Measurements from ENCODE around the gene RAB5B. TPM values are rescaled to one million over a fixed set of nuclear protein-coding genes. Genes with fewer than 3 reads are reported as not detected.
"Not testable (repeated sequence)": the region's sequence is repeated elsewhere in the genome, so short reads cannot be mapped to it uniquely, and the experiment has no call there.

RAB5B gene
- total RNA-seq, 1 donor from 2014 or later = 130 TPM

GRCh38 chr12:55982319-55982936 is 8.6 kb downstream of the RAB5B start:
- no peaks in the 10 kb centered on the region for H3K9me3 Mint-ChIP-seq (ENCODE audit: unreplicated experiment)
- DNase-seq (ENCODE audit: low spot score) = no peak
- peaks cover 34% of the 10 kb centered on the region for H3K36me3 Mint-ChIP-seq (ENCODE audit: low read depth, unreplicated experiment)
- TF ChIP-seq CTCF (IDR thresholded peaks at IDR 0.05; ENCODE audit: unreplicated experiment) = no peak
- H3K4me3 Mint-ChIP-seq (ENCODE audit: unreplicated experiment) = no peak overlapping the region
- peaks cover 19% of the 10 kb centered on the region for H3K4me1 Mint-ChIP-seq (ENCODE audit: unreplicated experiment)
- no peaks in the 10 kb centered on the region for H3K27me3 Mint-ChIP-seq (ENCODE audit: unreplicated experiment)
- H3K27ac Mint-ChIP-seq (ENCODE audit: unreplicated experiment) = no peak overlapping the region

GRCh38 chr12:55983232-55983842 is 9.5 kb downstream of the RAB5B start:
- no peak for DNase-seq (ENCODE audit: low spot score)
- no peak overlapping the region for H3K4me3 Mint-ChIP-seq (ENCODE audit: unreplicated experiment)
- no peaks in the 10 kb centered on the region for H3K9me3 Mint-ChIP-seq (ENCODE audit: unreplicated experiment)
- H3K4me1 Mint-ChIP-seq (ENCODE audit: unreplicated experiment) = peaks cover 14% of the 10 kb centered on the region
- H3K36me3 Mint-ChIP-seq (ENCODE audit: low read depth, unreplicated experiment) = peaks cover 35% of the 10 kb centered on the region
- no peak overlapping the region for H3K27ac Mint-ChIP-seq (ENCODE audit: unreplicated experiment)
- no peak for TF ChIP-seq CTCF (IDR thresholded peaks at IDR 0.05; ENCODE audit: unreplicated experiment)
- H3K27me3 Mint-ChIP-seq (ENCODE audit: unreplicated experiment) = no peaks in the 10 kb centered on the region

- peaks cover 43% of the 10 kb centered on the region for H3K36me3 Mint-ChIP-seq (ENCODE audit: low read depth, unreplicated experiment)
- H3K4me3 Mint-ChIP-seq (ENCODE audit: unreplicated experiment) = no peak overlapping the region
- no peaks in the 10 kb centered on the region for H3K27me3 Mint-ChIP-seq (ENCODE audit: unreplicated experiment)
- no peak overlapping the region for H3K27ac Mint-ChIP-seq (ENCODE audit: unreplicated experiment)
- DNase-seq (ENCODE audit: low spot score) = no peak
- H3K4me1 Mint-ChIP-seq (ENCODE audit: unreplicated experiment) = peaks cover 6% of the 10 kb centered on the region
- TF ChIP-seq CTCF (IDR thresholded peaks at IDR 0.05; ENCODE audit: unreplicated experiment) = no peak
- no peaks in the 10 kb centered on the region for H3K9me3 Mint-ChIP-seq (ENCODE audit: unreplicated experiment)
These were observed 11.0 kb downstream of the RAB5B start for GRCh38 chr12:55984861-55985260.

GRCh38 chr12:55985341-55985740 is 11.5 kb downstream of the RAB5B start:
- Mint-ChIP-seq H3K4me3 (ENCODE audit: unreplicated experiment) (no peak overlapping the region), H3K4me1 (ENCODE audit: unreplicated experiment) (peaks cover 2% of the 10 kb centered on the region), H3K27ac (ENCODE audit: unreplicated experiment) (no peak overlapping the region), H3K9me3 (ENCODE audit: unreplicated experiment) (no peaks in the 10 kb centered on the region), H3K27me3 (ENCODE audit: unreplicated experiment) (peaks cover 1% of the 10 kb centered on the region), H3K36me3 (ENCODE audit: low read depth, unreplicated experiment) (peaks cover 44% of the 10 kb centered on the region)
- TF ChIP-seq CTCF (IDR thresholded peaks at IDR 0.05; ENCODE audit: unreplicated experiment) = no peak
- DNase-seq (ENCODE audit: low spot score) = no peak

- H3K27ac Mint-ChIP-seq (ENCODE audit: unreplicated experiment) = peak overlapping the region; percentile 52
- H3K27me3 Mint-ChIP-seq (ENCODE audit: unreplicated experiment); H3K9me3 Mint-ChIP-seq (ENCODE audit: unreplicated experiment); H3K4me1 Mint-ChIP-seq (ENCODE audit: unreplicated experiment); DNase-seq (ENCODE audit: low spot score); H3K4me3 Mint-ChIP-seq (ENCODE audit: unreplicated experiment): not testable (repeated sequence)
- H3K36me3 Mint-ChIP-seq (ENCODE audit: low read depth, unreplicated experiment) = peaks cover 47% of the 10 kb centered on the region
These were observed 12.1 kb downstream of the RAB5B start for GRCh38 chr12:55985976-55986375.

All from endothelial cell (in vitro differentiated cells).